OCI-LY1 (cell line): ENCODE results near the gene TMEM63B.

Source experiments
- H2AFZ ChIP-seq: fragments of 200-600 bp; sonication (generic), shearing (Covaris generic); 2 replicates; pipeline ENCODE4 v1.6.0; 2014; ENCODE audit warnings: antibody characterized with exemption, mild to moderate bottlenecking, low read length
- H3F3A ChIP-seq: fragments of 200-600 bp; sonication (generic), shearing (Covaris generic); 2 replicates; pipeline ENCODE4 v1.6.0; 2014; ENCODE audit warnings: mild to moderate bottlenecking, antibody characterized with exemption, low read length, moderate library complexity; ENCODE audit not compliant: insufficient read depth
- H3K27ac ChIP-seq: fragments of 200-600 bp; sonication (generic); 2 replicates; pipeline ENCODE4 v1.5.1; 2014; ENCODE audit warnings: low read length, mixed run types, mild to moderate bottlenecking, low read depth; ENCODE audit not compliant: poor library complexity, severe bottlenecking
- H3K27me3 ChIP-seq: fragments of 200-600 bp; sonication (generic); 2 replicates; pipeline ENCODE4 v1.6.0; 2014; ENCODE audit warnings: antibody characterized with exemption, mild to moderate bottlenecking, low read length, moderate library complexity; ENCODE audit not compliant: insufficient read depth
- H3K36me3 ChIP-seq: fragments of 200-600 bp; sonication (generic); 2 replicates; pipeline ENCODE4 v1.6.1; 2014; ENCODE audit warnings: mild to moderate bottlenecking, antibody characterized with exemption, low read length, moderate library complexity, mixed read lengths; ENCODE audit not compliant: insufficient read depth
- H3K4me1 ChIP-seq: fragments of 200-600 bp; sonication (generic); 2 replicates; pipeline ENCODE4 v1.5.1; 2014; ENCODE audit warnings: mild to moderate bottlenecking, low read length, moderate library complexity; ENCODE audit not compliant: insufficient read depth, severe bottlenecking
- H3K4me2 ChIP-seq: fragments of 200-600 bp; sonication (generic), shearing (Covaris generic); 2 replicates; pipeline ENCODE4 v1.6.1; 2014; ENCODE audit warnings: low read length
- H3K4me3 ChIP-seq: fragments of 200-600 bp; sonication (generic); 2 replicates; pipeline ENCODE4 v1.5.1; 2014; ENCODE audit warnings: low read length, low read depth, mild to moderate bottlenecking, mixed read lengths; ENCODE audit not compliant: poor library complexity, severe bottlenecking
- H3K79me2 ChIP-seq: fragments of 200-600 bp; shearing (Covaris generic); 2 replicates; pipeline ENCODE4 v1.6.1; 2016; ENCODE audit warnings: mixed run types, low read length, mixed read lengths; ENCODE audit not compliant: insufficient read depth
- H3K9ac ChIP-seq: fragments of 200-600 bp; sonication (generic), shearing (Covaris generic); 2 replicates; pipeline ENCODE4 v1.6.1; 2014; ENCODE audit warnings: mild to moderate bottlenecking, low read length, mixed read lengths
- H3K9me2 ChIP-seq: fragments of 200-600 bp; sonication (generic), shearing (Covaris generic); 2 replicates; pipeline ENCODE4 v1.6.1; 2014; ENCODE audit warnings: low read depth, mild to moderate bottlenecking, low read length, mixed read lengths
- H3K9me3 ChIP-seq: fragments of 200-600 bp; shearing (Covaris generic); 2 replicates; pipeline ENCODE4 v1.6.1; 2014; ENCODE audit warnings: low read length, mixed read lengths
- H4K20me1 ChIP-seq: fragments of 200-600 bp; sonication (generic), shearing (Covaris generic); 2 replicates; pipeline ENCODE4 v1.6.0; 2016; ENCODE audit warnings: mild to moderate bottlenecking, low read length; ENCODE audit not compliant: insufficient read depth
- CTCF ChIP-seq: fragments of 200-600 bp; sonication (generic), shearing (Covaris generic); IDR thresholded peaks from 2 replicates; pipeline ENCODE4 v1.5.1; 2017; ENCODE audit warnings: mild to moderate bottlenecking, antibody characterized with exemption, low read length, moderate library complexity, mixed read lengths
- EZH2 ChIP-seq: fragments of 200-600 bp; sonication (generic), shearing (Covaris generic); IDR thresholded peaks from 2 replicates; pipeline ENCODE4 v1.8.0; 2017; ENCODE audit warnings: borderline replicate concordance, mixed run types, mild to moderate bottlenecking, antibody characterized with exemption, low read length, moderate library complexity, mixed read lengths

Gene TMEM63B

GRCh38 chr6:44161997-44162338 is 34.6 kb downstream of the TMEM63B start:
- Histone ChIP-seq H3K9me2 (no peaks in the 10 kb centered on the region), H3K36me3 (no peaks in the 10 kb centered on the region), H4K20me1 (no peaks in the 10 kb centered on the region), H3K4me2 (no peak overlapping the region), H3K27ac (no peak overlapping the region), H2AFZ (no peak overlapping the region), H3K9ac (no peak overlapping the region), H3F3A (no peaks in the 10 kb centered on the region), H3K9me3 (no peaks in the 10 kb centered on the region), H3K4me1 (peaks cover 5% of the 10 kb centered on the region), H3K27me3 (peaks cover 7% of the 10 kb centered on the region; the same call in 1 of the 2 replicates), H3K79me2 (no peaks in the 10 kb centered on the region), H3K4me3 (no peak overlapping the region)
- no peak for TF ChIP-seq CTCF
- TF ChIP-seq EZH2, result no peak

- no peaks in the 10 kb centered on the region for H3K9me2 ChIP-seq
- H3K4me1 ChIP-seq, result peaks cover 6% of the 10 kb centered on the region
- no peak overlapping the region for H2AFZ ChIP-seq
- H3K9ac ChIP-seq, result no peak overlapping the region
- H3K27me3 ChIP-seq, result peaks cover 7% of the 10 kb centered on the region; the same call in 1 of the 2 replicates
- TF ChIP-seq EZH2 (no peak), CTCF (no peak)
- H3F3A ChIP-seq, result no peaks in the 10 kb centered on the region
- no peaks in the 10 kb centered on the region for H3K36me3 ChIP-seq
- H3K9me3 ChIP-seq, result no peaks in the 10 kb centered on the region
- H3K4me2 ChIP-seq, result no peak overlapping the region
- H3K27ac ChIP-seq, result no peak overlapping the region
- H3K4me3 ChIP-seq, result no peak overlapping the region
- H3K79me2 ChIP-seq, result no peaks in the 10 kb centered on the region
- H4K20me1 ChIP-seq, result no peaks in the 10 kb centered on the region
Measured at GRCh38 chr6:44162876-44163625, 35.7 kb downstream of the TMEM63B start.

- Histone ChIP-seq H3K4me3 (no peak overlapping the region), H2AFZ (no peak overlapping the region), H3K4me1 (peaks cover 6% of the 10 kb centered on the region), H3K9me2 (no peaks in the 10 kb centered on the region), H3F3A (no peaks in the 10 kb centered on the region), H3K9me3 (no peaks in the 10 kb centered on the region), H3K79me2 (no peaks in the 10 kb centered on the region), H4K20me1 (no peaks in the 10 kb centered on the region), H3K27me3 (peaks cover 9% of the 10 kb centered on the region; the same call in 1 of the 2 replicates), H3K4me2 (no peak overlapping the region), H3K27ac (no peak overlapping the region), H3K36me3 (no peaks in the 10 kb centered on the region), H3K9ac (no peak overlapping the region)
- no peak for TF ChIP-seq CTCF
- no peak for TF ChIP-seq EZH2
Measured at GRCh38 chr6:44166116-44166515, 38.8 kb downstream of the TMEM63B start.
